GM21786 (cell line): Measurements from ENCODE around the gene PITX2.

ENCODE experiments used
- ATAC-seq: cut with Tn5 transposase; IDR thresholded peaks from one replicate; pipeline ENCODE4 v1.9.1; 2021; ENCODE audit not compliant: unreplicated experiment

The PITX2 gene

DNA sequence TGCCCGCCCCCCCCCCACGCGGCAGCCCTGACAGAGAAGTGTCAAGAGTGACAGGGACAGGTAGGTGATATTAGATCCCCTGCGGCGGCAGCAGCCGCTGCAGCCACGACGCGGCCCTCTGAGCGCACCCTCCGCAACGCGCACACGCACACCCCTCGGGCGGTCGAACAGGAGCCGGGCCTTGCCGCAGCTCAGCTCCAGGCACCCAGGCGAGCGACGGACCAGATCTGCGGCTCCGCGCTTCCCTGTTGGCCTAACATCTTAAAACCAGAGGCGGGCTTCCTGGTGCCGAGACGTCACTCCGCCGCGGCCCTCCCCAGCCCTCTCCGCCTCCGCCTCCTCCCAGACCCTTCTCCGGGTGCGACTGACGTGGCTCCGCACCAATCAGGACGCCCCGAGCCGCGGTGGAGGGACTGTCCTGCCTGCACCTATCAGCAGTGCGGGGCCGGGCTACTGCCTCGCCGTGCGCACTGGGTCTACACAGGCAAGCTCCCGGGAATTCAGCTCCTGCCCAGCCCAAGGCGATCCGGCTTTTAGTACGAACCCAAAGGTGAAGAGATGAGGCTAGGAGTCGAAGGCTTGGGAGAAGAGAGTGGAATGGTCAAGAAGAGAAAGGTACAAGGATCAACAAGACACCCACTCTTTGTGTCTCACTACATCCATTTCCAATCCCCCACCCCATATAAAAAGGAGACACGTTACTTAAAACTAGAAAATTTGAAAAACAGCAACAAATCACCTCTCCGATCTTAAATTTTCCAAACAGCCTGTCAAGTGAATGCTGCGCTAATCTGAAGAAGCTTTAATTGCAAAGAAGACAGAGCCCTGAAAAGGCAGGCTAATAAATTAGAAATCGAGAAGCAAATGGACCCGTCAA is at the start of gene PITX2:
PITX2 (minus strand) TSS at position 237 of the 877 bp plus-strand sequence. CDS start 617 bp downstream, outside the sequence.
- ATAC-seq: peak; percentile 94

DNA sequence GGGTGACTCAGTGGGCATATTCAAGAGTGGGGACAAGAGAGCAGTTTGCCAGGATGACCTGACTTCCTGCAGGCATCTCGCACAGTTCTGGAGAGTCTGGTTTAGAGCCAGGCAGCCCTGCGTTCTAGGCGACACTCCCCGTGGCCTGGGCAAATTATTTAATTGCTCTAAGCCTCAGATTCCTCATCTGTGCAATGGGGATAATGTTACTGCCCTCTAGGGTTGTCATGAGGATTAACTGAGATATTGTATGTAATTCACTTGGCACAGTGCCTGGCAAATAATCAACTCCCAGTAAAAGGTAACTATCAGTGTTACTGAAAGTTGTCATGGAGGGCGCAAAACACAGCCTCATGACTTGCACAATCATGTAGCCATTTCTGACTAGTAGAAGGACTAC is 48.8 kb upstream of the PITX2 start:
- no peak for ATAC-seq

DNA sequence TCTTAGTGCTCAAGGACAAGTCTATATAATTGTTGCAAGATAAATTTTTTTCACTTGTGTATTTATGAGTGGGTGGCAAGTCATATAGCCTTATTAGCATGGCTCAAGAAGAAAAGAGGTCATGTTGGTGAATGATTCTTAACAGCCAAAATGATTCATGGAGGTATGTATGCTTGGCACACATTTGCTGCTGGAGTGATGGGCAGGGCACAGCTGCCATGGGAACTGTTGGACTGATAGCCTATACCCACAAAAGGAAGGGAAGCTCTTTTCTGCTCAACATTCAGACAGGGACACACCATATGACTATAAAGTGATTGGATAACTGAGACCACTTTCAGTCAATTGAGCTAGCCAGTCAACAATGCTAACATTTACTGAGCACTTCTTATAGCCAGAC is 46.8 kb upstream of the PITX2 start:
- ATAC-seq: no peak

DNA sequence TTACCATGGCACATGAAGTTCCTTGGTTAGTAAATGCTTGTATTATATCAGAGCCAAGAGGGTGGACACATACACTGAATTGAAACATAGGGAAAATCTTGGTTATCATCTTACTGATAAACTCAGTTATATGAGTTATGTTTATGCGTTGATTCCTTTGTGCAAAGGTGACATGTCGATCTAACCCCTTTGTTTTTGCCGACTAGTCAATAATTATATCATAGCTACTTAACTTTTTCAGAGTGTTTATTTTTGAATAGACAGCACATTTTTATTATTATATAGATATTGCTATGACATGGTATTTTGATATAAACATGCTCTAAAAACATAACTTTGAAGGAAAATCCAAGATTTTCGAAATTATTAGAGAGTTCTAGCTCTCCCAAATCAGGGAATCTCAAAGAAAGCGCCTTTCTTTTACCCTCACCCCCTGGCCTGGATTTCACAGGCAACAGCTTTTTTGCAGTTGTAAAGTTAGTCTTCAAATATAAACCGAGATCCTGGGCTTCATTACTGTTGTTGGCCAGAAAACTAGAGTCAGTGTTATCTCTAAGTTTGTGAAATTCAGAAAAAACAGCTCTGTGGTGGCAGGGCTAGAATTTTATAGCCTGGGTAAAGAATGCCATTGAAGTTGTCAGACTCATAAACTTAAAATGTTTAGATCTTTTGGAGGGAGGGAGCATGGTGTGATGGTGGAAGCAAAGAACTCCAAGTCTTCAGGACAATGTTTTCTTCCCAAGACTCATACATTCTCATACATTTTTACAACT is 45.8 kb upstream of the PITX2 start:
- no peak for ATAC-seq

DNA sequence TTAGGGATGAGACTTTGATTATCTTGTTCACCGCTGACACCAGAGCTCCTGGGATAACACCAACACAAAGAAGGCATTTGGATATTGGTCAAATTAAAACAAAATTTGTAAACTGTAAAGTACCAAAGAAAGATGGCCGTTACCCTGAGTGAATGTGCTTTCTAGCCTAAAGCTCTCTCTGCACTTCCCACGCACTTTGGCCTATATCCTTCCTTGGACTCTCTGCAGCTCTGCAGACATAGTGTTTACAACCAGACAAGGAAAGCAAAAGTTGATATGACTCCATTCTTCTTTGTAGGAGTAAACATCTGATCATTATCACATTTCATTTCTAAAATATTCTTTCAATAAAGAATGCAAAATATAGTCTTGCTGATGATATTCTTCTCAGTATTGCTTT is 44.8 kb upstream of the PITX2 start:
- no peak for ATAC-seq

DNA sequence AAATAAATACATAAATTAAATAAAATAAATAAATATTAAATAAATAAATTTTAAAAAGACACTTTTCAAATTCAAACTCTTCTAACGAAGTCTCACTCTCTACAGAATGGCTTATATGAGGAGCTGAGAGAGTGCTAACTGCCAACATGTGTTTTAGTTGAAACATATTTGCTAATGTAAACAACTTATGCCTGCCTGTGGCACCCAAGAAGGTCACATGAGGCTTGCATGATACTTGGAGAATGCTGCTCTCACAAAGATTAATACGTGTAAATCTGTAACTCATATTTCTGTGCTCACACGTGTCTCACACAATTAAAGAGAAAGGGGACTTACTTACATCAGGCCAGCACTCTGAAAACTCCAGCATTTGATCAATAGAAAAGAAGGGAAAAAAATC is 43.2 kb upstream of the PITX2 start:
- ATAC-seq: no peak

DNA sequence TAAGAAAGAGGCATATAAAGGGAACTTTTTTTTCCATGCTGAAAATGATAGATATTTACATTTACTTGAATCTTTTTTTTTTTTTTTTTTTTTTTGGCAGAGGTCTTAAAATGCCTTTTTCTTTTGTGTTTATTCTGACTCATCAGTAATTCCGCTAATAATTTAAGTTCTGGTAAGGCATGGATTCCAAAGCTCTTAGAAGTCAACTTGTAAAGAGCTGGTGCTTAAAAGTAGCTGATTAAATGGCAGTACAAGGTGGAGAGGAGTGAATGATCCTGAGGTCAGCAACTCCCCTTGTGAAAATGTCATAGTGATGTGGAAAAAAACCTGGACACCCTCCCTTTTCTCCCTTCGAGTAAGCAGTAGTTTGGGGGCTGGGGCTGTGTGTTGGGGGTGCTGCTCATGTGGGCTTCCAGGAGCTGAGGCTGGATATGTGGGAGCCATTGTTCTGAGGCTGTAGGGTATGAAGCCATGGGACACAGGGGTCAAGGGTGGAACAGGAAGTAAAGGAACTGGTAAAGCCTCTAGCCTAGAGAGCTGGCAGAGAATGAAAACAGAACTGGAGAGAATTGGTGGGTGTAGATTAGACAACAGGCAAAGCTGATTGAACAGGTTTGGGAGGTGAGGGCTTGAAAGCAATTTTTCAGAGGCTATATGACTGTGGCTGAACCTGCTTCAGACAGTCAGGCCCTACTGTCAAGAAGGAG is 41.0 kb upstream of the PITX2 start:
- ATAC-seq: no peak

DNA sequence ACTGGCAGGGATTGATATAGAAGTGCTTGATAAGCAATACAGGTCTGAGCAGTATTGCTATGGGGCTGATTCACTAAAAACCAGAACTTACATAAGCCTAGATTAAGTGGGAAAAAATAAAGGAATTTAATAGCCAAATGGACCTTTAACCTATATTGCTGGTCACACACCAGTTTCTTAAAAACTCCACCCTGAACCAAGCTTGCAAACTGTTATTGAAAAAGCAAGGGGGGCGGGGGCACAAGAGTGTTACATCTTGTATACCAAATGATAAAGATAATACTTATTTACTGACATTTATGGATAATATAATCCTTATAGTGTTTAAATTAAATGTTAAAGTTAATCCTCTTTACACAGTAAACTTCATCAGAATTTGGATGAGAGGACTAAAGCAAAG is 40.3 kb upstream of the PITX2 start:
- ATAC-seq: no peak

DNA sequence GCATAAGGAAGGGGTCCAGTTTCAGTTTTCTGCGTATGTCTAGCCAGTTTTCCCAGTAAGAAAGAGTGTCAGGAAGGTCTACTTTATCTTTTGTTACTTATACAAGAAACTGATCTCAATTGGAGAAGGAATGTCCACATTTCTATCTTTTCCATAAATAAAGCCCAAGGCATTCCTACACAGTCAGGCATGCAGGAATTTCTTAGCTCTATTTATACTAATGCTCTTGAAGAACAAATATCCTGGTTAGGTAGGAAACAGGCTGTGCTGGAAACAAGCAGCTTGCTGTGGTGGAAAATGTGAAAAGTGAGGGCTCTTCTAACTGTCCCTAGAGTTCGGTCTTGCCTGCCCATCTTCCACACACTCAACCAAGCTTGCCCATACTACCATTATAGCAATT is 37.9 kb upstream of the PITX2 start:
- ATAC-seq: no peak

DNA sequence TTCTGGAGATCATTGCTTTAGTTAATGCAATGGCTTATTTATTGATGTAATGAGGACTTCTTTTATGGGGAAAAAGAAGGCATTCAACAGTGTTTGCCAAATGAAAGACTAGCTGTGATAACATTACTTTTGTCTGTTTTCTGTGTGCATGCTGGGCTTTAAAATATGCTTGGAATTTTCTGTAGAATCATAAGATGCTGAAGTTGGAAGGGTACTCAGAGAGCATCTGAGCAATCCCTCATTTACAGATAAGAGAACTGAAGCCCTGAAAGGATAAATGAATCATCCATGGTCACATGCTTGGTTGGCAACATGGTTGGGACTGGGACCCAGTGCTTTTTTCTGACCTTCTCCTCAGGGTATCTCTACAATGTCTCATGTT is 31.4 kb upstream of the PITX2 start:
- ATAC-seq: no peak

DNA sequence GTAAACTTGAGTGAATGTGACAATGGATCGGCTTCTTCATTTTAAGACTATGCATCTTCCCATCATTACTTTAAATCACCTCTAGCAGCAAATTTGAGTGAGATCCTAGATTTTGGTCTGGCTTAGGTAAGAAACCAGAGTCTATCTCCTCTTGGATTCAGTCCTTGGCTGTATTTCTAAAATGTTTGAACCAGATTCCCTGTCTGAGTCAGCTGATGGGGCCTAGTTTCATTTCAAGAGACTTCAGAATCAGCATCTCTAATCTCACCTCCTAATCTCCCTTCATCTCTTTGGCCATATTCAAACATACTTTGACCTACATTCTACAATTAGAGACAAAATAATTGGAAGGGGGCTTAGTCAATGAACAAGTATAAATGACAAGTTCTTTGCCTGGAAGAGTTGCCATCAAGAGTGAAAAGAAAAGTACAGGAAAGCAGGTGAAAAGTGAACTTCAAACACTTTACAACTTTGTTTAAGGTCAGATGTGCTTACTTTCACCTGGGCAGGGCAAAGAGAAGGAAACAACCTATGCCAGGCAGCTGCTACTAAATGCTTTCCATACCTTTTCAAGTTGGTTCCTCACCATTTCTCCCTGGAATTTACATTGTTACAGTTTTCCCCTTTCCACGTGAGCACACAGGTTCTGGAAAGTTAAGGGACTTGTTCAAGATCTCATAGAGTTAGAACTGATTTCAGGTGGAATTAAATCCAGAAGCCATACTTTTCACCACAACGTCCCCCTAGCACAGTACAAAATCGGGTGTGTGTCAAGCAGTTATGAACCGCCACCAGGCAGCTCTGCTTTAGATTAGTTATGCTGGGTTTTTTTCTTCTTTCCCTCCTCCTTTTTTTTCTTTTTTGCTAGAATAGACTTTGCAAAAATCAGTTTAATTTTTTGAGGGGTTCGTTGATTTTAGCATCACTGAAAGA is 30.7 kb upstream of the PITX2 start:
- ATAC-seq: no peak

DNA sequence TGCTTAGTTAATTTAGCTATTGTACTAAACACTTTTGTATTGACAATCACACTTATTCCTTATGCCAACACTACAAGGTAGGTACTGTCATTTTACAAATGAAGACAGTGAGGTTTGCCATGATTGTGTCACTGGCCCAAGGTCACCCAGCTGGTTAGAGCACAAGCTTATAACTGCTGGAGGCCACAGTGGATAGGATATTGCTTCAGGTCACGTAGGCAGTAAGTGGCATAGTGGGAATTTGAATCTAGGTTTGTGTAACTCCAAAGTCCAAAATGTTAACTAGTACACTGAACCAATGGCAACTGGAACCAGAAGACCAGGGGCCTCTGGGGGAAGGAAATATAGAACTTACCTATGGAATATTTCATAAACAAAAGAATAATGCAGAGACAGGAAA is 21.1 kb upstream of the PITX2 start:
- no peak for ATAC-seq

DNA sequence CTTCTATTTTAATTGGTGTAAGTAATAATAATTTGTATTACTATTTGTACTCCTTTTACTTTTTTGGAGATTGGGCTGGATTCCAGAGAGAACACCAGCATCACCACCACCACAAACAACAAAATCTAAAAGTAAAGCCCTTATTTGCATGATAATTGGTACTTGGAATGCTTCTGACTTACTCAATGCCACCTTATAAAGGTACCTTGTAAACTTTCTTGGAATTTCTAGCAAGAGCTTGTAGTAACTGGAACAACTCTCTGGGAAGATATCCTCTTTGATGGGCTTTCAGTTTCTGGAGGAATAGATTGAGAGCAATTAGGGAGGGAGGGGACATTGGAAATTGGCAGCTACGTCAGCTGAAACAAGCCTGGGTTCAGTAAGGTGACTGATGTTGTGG is 20.2 kb upstream of the PITX2 start:
- ATAC-seq: no peak

DNA sequence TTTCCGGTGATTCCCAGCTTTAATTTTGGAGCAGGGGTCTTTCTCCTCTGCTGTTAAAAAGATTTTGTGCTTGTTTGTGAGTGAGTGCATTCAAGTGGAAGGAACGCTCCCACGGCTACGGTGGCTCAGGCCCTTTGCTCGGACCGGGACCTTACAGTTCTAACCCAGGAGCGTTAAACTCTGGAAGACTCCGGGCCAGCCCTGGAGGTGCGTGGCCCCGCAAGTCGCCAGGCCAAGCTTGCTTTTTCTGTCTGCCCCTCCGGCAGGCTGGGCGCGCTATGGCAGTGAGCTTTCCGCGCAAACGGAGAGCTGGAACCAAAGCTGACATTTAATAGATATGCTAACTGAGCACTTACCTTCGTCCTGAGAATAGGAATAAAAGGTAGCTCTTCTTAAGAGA is 18.3 kb upstream of the PITX2 start:
- no peak for ATAC-seq

DNA sequence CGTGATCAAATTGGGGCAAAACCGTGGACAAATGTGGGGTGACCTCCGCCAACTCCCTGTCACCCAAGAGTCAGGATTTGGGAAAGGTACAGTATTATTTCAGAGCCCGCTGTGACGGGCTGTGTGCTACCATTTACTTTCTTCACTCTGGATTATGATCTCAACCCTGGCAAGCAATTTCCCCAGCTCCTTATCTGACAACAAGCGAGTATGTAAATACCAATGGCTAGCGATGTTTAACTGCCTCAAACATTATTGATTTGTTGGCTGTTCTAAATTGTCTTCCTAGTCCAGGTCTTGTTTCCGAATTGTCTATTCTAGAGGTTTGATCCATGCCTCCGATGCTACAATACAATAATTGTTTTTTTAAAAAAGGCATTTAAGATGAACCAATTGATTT is 17.7 kb upstream of the PITX2 start:
- no peak for ATAC-seq

DNA sequence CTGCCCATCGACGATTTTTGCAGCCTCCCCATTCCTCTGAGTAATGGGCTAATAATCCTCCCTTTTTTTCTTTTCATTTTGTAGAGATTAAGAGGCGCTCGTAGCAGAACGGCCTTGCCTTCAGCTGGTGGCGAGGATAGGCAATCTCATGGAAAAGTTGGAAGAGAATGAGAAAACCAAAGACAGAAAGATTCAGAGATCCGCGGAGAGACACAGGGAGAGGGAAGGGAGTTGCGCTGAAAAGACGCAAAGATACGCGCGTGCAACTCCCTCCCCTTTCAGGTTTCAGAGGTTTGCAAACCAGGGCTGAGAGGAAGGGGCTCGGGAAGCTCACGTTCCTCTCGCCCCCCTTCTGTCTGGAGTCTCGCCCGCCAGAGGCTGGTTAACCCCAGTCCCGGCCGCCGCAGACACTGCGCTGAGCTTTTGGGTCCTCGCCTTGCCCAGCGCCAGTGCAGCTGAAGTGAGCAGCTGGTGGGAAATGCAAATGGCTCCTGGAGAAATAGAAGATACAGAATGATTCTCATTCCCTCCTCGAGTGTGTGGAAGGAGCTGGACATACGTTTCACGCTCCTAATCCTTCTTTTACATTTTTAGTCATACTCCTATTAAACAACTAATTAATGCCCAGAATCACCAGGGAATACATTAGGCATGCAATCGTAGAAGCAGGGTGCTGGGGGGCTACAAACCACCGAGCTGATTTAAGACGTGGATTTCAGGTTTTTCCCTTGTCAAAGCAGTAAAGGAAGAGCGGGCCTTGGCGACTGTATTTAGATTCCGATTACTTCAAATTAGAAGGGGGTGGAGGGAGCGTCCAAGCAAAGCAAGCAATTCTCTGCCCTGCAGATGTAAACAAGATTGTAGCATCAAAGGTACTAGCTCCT is 16.6 kb upstream of the PITX2 start:
- ATAC-seq: no peak

DNA sequence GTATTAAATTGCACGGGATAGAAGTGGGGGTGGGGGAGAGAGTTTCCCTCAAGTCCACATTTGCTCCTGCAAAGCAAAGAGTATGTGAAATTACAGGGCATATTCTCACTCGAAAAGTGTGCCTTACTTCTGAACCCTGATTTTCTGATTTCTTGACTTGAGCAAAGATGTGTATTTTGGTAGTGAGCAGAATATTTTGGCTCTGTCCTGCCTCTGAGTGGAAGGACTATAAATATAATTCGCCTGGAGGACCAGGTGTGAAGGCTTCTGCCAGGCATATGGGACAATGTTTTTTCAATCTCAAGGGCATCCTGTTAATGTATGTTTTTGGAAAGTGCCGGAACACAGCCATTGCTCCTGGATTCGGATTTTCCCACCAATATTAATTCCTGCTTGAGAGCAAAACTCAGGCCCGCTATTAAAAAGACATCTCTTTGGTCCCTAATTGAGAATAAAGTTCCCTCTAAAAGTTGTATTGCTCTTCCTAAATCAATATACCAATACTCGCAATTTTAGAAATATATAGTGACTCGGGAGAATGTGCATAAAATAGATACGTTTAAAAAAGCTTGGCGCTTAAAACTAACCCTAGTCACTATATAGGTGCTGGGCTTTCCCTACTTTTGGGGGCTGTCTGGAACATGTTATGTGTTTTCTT is 15.3 kb upstream of the PITX2 start:
- ATAC-seq: no peak

DNA sequence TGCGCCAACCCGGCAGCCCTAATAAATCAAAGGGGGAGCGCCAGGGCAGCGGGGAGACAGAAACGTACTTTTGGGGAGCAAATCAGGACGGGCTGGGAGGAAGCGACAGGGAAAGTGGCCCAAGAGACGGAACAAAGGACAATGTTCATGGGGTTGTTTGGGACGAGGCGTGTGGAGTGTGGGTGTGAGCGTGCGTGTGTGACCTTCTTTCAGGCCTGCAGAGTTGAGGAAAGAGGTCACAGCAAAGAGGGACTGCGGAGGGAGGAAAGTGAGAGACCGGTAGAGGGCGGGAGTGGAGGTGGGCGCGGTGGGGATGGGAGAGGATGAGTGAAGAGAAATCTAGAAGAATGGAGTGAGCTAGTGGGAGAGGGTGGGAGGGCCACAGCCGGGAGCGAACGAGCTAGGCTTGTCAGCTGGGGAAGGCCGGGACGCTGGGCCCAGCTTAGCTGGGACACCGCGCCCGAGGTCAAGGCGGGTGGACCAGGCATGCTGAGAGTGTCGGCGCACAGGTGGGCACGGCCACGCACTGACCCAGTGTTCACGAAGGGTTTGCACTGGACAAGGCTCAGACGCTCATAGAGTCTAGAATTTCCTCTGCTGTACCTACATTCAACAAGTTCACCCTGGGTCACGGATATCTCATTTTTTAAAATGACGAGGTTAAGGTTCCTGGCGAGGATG is 14.7 kb upstream of the PITX2 start:
- no peak for ATAC-seq
